ENCODE data around the gene FRAS1.

FRAS1 gene

GRCh38 chr4:78343682-78344081, 286.6 kb downstream of the FRAS1 start:
- Histone ChIP-seq H3K36me3 (ENCODE audit: control insufficient read depth, insufficient read depth, low read length) (peaks cover 41% of the 10 kb centered on the region), H3K9ac (ENCODE audit: low read depth, low read length) (no peak overlapping the region), H3K4me3 (ENCODE audit: low read depth, low read length) (no peak overlapping the region), H3K4me1 (ENCODE audit: control insufficient read depth, insufficient read depth, low read length) (peaks cover 11% of the 10 kb centered on the region), H3K27me3 (ENCODE audit: control insufficient read depth, insufficient read depth, low read length) (no peaks in the 10 kb centered on the region), H3K9me3 (ENCODE audit: control insufficient read depth, insufficient read depth, low read length) (no peaks in the 10 kb centered on the region), H3K27ac (ENCODE audit: low read depth, low read length) (no peak overlapping the region)

DNA sequence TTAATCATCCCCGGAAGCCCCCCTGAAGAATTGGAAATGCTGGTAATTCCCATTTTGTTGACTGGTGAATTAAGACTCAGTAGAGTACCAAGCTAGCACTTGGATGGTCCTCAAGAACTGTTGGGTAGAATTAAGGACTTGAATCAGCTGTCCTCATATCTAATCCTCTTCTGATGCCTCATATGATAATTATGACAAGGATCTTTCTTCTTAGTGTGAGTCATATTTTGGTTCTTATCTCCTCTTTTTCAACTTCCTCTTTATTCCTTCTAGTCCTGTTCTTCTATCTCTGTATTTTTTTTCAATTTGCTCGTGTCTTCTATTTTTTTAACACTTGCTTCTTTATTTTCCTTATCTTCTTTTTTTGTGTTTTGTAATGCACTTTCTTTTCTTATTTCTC, 288.1 kb downstream of the FRAS1 start:
- H3K4me3 ChIP-seq (ENCODE audit: low read depth, low read length) = no peak overlapping the region
- H3K9me3 ChIP-seq (ENCODE audit: control insufficient read depth, insufficient read depth, low read length) = no peaks in the 10 kb centered on the region
- peaks cover 11% of the 10 kb centered on the region for H3K4me1 ChIP-seq (ENCODE audit: control insufficient read depth, insufficient read depth, low read length)
- no peaks in the 10 kb centered on the region for H3K27me3 ChIP-seq (ENCODE audit: control insufficient read depth, insufficient read depth, low read length)
- no peak overlapping the region for H3K27ac ChIP-seq (ENCODE audit: low read depth, low read length)
- peaks cover 26% of the 10 kb centered on the region for H3K36me3 ChIP-seq (ENCODE audit: control insufficient read depth, insufficient read depth, low read length)
- H3K9ac ChIP-seq (ENCODE audit: low read depth, low read length) = no peak overlapping the region

DNA sequence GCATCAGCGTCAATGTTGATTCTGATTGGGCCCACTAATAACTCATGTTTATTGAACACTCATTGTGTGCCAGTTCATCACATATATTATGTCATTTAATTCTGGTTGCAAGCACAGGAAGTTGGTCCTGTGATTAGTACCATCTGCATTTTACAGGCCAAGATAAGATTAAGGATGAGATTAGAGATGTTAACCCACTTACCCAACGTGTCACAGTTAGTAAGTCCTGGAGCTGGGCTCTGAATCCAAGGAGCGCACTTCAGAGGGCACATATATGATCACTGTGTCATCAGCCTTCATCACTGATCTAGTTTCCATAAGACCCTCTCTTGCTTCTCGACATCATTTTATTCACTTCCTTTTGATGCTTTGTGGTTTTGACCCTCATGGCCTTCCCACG, 289.1 kb downstream of the FRAS1 start:
- Histone ChIP-seq H3K4me1 (ENCODE audit: control insufficient read depth, insufficient read depth, low read length) (peaks cover 11% of the 10 kb centered on the region), H3K27me3 (ENCODE audit: control insufficient read depth, insufficient read depth, low read length) (no peaks in the 10 kb centered on the region), H3K36me3 (ENCODE audit: control insufficient read depth, insufficient read depth, low read length) (peaks cover 16% of the 10 kb centered on the region), H3K9ac (ENCODE audit: low read depth, low read length) (no peak overlapping the region), H3K9me3 (ENCODE audit: control insufficient read depth, insufficient read depth, low read length) (no peaks in the 10 kb centered on the region), H3K4me3 (ENCODE audit: low read depth, low read length) (no peak overlapping the region), H3K27ac (ENCODE audit: low read depth, low read length) (no peak overlapping the region)

DNA sequence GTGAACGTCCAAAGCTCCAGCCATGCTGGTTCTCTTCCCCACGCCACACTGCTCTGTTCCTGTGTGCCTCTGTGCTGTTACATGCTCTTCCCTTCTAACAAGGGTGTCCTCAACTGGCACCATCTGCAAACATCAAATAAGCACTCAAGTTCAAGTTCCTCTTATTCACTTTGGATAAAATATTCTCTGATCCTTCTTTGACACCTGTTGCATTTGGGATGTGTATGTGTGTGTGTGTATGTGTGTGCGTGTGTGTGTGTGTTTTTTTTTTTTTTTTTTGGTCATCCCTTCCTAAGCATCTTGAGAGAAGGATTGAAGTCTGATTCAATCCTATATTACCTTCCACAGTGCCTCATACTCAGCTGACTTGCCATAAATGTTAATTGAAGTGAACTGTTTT, 290.4 kb downstream of the FRAS1 start:
- H3K27ac ChIP-seq (ENCODE audit: low read depth, low read length) = no peak overlapping the region
- H3K9ac ChIP-seq (ENCODE audit: low read depth, low read length) = no peak overlapping the region
- H3K4me3 ChIP-seq (ENCODE audit: low read depth, low read length) = no peak overlapping the region
- no peaks in the 10 kb centered on the region for H3K27me3 ChIP-seq (ENCODE audit: control insufficient read depth, insufficient read depth, low read length)
- peaks cover 5% of the 10 kb centered on the region; the same call in 1 of the 2 replicates for H3K4me1 ChIP-seq (ENCODE audit: control insufficient read depth, insufficient read depth, low read length)
- H3K9me3 ChIP-seq (ENCODE audit: control insufficient read depth, insufficient read depth, low read length) = no peaks in the 10 kb centered on the region
- H3K36me3 ChIP-seq (ENCODE audit: control insufficient read depth, insufficient read depth, low read length) = 0 out of 2 replicates have a peak, but pooled peaks cover 8% of the 10 kb centered on the region

GRCh38 chr4:78353921-78354320, 296.8 kb downstream of the FRAS1 start:
- H3K4me1 ChIP-seq (ENCODE audit: control insufficient read depth, insufficient read depth, low read length) = peaks cover 17% of the 10 kb centered on the region
- H3K9ac ChIP-seq (ENCODE audit: low read depth, low read length) = no peak overlapping the region
- no peaks in the 10 kb centered on the region for H3K27me3 ChIP-seq (ENCODE audit: control insufficient read depth, insufficient read depth, low read length)
- no peak overlapping the region for H3K27ac ChIP-seq (ENCODE audit: low read depth, low read length)
- 0 out of 2 replicates have a peak, but pooled peaks cover 6% of the 10 kb centered on the region for H3K36me3 ChIP-seq (ENCODE audit: control insufficient read depth, insufficient read depth, low read length)
- no peak overlapping the region for H3K4me3 ChIP-seq (ENCODE audit: low read depth, low read length)
- no peaks in the 10 kb centered on the region for H3K9me3 ChIP-seq (ENCODE audit: control insufficient read depth, insufficient read depth, low read length)

GRCh38 chr4:78354782-78355181, 297.7 kb downstream of the FRAS1 start:
- no peak overlapping the region for H3K27ac ChIP-seq (ENCODE audit: low read depth, low read length)
- peaks cover 19% of the 10 kb centered on the region for H3K4me1 ChIP-seq (ENCODE audit: control insufficient read depth, insufficient read depth, low read length)
- no peaks in the 10 kb centered on the region for H3K9me3 ChIP-seq (ENCODE audit: control insufficient read depth, insufficient read depth, low read length)
- no peak overlapping the region for H3K9ac ChIP-seq (ENCODE audit: low read depth, low read length)
- no peak overlapping the region for H3K4me3 ChIP-seq (ENCODE audit: low read depth, low read length)
- no peaks in the 10 kb centered on the region for H3K27me3 ChIP-seq (ENCODE audit: control insufficient read depth, insufficient read depth, low read length)
- 0 out of 2 replicates have a peak, but pooled peaks cover 6% of the 10 kb centered on the region for H3K36me3 ChIP-seq (ENCODE audit: control insufficient read depth, insufficient read depth, low read length)

DNA sequence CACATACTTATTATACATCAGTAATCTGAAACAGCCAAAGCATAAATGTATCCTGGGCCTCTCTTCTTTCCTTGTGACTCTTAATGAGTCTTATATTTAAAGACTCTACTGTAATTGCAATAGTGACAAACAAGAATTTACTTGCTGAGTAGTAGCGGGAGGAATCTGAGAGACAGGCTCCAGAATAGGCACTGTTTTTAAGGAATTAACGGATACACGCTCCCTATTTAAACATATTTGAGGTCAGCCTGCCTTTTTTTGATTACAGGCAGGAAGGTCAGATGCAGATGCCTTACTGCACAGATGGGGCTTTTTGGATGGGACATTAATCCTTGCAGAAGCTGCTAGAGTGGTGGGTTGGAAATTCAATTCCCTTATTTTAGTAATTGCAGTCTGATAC, 298.2 kb downstream of the FRAS1 start:
- Histone ChIP-seq H3K9me3 (ENCODE audit: control insufficient read depth, insufficient read depth, low read length) (no peaks in the 10 kb centered on the region), H3K4me3 (ENCODE audit: low read depth, low read length) (no peak overlapping the region), H3K36me3 (ENCODE audit: control insufficient read depth, insufficient read depth, low read length) (0 out of 2 replicates have a peak, but pooled peaks cover 6% of the 10 kb centered on the region), H3K27ac (ENCODE audit: low read depth, low read length) (no peak overlapping the region), H3K9ac (ENCODE audit: low read depth, low read length) (no peak overlapping the region), H3K27me3 (ENCODE audit: control insufficient read depth, insufficient read depth, low read length) (no peaks in the 10 kb centered on the region), H3K4me1 (ENCODE audit: control insufficient read depth, insufficient read depth, low read length) (peaks cover 24% of the 10 kb centered on the region)

- Histone ChIP-seq H3K27ac (ENCODE audit: low read depth, low read length) (no peak overlapping the region), H3K9ac (ENCODE audit: low read depth, low read length) (no peak overlapping the region), H3K27me3 (ENCODE audit: control insufficient read depth, insufficient read depth, low read length) (no peaks in the 10 kb centered on the region), H3K36me3 (ENCODE audit: control insufficient read depth, insufficient read depth, low read length) (0 out of 2 replicates have a peak, but pooled peaks cover 6% of the 10 kb centered on the region), H3K4me1 (ENCODE audit: control insufficient read depth, insufficient read depth, low read length) (peaks cover 34% of the 10 kb centered on the region), H3K9me3 (ENCODE audit: control insufficient read depth, insufficient read depth, low read length) (no peaks in the 10 kb centered on the region), H3K4me3 (ENCODE audit: low read depth, low read length) (no peak overlapping the region)
These were observed 299.2 kb downstream of the FRAS1 start for GRCh38 chr4:78356251-78356786.

DNA sequence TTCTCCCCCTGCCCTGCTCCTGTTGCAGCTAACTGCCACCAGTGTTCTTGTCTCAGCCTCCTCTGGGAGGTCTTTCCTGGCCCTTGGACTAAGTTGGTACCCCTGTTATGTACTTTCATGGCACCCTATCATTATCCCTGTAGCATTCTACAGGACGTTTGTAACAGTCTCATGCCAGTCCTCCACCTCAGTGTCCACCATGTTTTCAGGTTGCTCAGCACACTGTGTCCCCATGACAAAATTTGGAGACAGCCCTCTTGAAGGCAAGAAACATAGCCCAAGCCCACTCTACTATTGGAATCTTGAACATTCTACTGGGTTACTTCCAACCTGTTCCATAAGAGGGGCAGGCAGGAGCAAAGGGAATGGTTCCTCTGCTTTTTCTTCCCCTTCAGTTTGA, 300.0 kb downstream of the FRAS1 start:
- H3K4me1 ChIP-seq (ENCODE audit: control insufficient read depth, insufficient read depth, low read length) = peaks cover 42% of the 10 kb centered on the region
- H3K27me3 ChIP-seq (ENCODE audit: control insufficient read depth, insufficient read depth, low read length) = no peaks in the 10 kb centered on the region
- H3K36me3 ChIP-seq (ENCODE audit: control insufficient read depth, insufficient read depth, low read length) = 0 out of 2 replicates have a peak, but pooled peaks cover 6% of the 10 kb centered on the region
- H3K27ac ChIP-seq (ENCODE audit: low read depth, low read length) = no peak overlapping the region
- no peak overlapping the region for H3K4me3 ChIP-seq (ENCODE audit: low read depth, low read length)
- no peaks in the 10 kb centered on the region for H3K9me3 ChIP-seq (ENCODE audit: control insufficient read depth, insufficient read depth, low read length)
- no peak overlapping the region for H3K9ac ChIP-seq (ENCODE audit: low read depth, low read length)

- peaks cover 21% of the 10 kb centered on the region for H3K36me3 ChIP-seq (ENCODE audit: control insufficient read depth, insufficient read depth, low read length)
- peak overlapping the region; percentile 13; the same call in 1 of the 2 replicates for H3K4me3 ChIP-seq (ENCODE audit: low read depth, low read length)
- H3K27ac ChIP-seq (ENCODE audit: low read depth, low read length) = no peak overlapping the region
- no peaks in the 10 kb centered on the region for H3K9me3 ChIP-seq (ENCODE audit: control insufficient read depth, insufficient read depth, low read length)
- no peak overlapping the region for H3K9ac ChIP-seq (ENCODE audit: low read depth, low read length)
- peaks cover 49% of the 10 kb centered on the region for H3K4me1 ChIP-seq (ENCODE audit: control insufficient read depth, insufficient read depth, low read length)
- no peaks in the 10 kb centered on the region for H3K27me3 ChIP-seq (ENCODE audit: control insufficient read depth, insufficient read depth, low read length)
These were observed 303.3 kb downstream of the FRAS1 start for GRCh38 chr4:78360466-78360865.

- Histone ChIP-seq H3K27ac (ENCODE audit: low read depth, low read length) (peak overlapping the region; percentile 34), H3K27me3 (ENCODE audit: control insufficient read depth, insufficient read depth, low read length) (no peaks in the 10 kb centered on the region), H3K9ac (ENCODE audit: low read depth, low read length) (no peak overlapping the region), H3K4me1 (ENCODE audit: control insufficient read depth, insufficient read depth, low read length) (peaks cover 39% of the 10 kb centered on the region), H3K9me3 (ENCODE audit: control insufficient read depth, insufficient read depth, low read length) (no peaks in the 10 kb centered on the region), H3K4me3 (ENCODE audit: low read depth, low read length) (no peak overlapping the region), H3K36me3 (ENCODE audit: control insufficient read depth, insufficient read depth, low read length) (peaks cover 28% of the 10 kb centered on the region)
These were observed 304.5 kb downstream of the FRAS1 start for GRCh38 chr4:78361621-78362120.

Measured in HUES48 (cell line).